Erythroblast (primary cell): ENCODE results near the gene HDDC2.

Source experiments
- GATA1 ChIP-seq: IDR thresholded peaks from 2 replicates; pipeline ENCODE4 v1.6.1; 2011; ENCODE audit warnings: low read depth, mild to moderate bottlenecking, control low read depth, low read length, moderate library complexity
- POLR2A ChIP-seq: IDR thresholded peaks from 2 replicates; pipeline ENCODE4 v1.6.1; 2011; ENCODE audit warnings: mild to moderate bottlenecking, low read length

DNA sequence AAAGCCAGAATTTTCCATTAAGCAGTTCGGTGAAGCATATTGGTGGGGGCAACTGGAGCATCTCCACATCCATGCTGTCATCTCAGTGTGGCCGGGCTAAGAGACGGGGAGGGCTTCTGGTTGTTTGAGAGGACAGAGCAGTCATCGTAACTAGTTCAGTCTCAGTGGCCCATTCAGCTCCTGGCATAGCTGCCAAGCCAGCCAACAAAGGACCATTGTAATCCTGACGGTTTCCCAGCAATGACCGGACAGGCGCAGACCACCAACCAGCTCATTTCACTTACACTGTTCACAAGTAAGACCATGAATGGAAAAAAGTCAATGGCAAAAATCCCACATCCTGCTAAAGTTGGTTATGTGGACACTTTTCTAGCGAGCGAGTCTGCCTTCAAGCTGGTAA lies 14.9 kb upstream of the HDDC2 start:
- TF ChIP-seq POLR2A, result no peak
- TF ChIP-seq GATA1, result no peak
